NCI-H510A (cell line): Measurements from ENCODE around the gene KRT80.
A peak's percentile ranks its signal among the peaks of the same experiment; 100 is the strongest.

Experiments used
- DNase-seq: peaks from one replicate; lab custom pipeline; 2025; lab: John Stamatoyannopoulos, UW

Gene KRT80

DNA sequence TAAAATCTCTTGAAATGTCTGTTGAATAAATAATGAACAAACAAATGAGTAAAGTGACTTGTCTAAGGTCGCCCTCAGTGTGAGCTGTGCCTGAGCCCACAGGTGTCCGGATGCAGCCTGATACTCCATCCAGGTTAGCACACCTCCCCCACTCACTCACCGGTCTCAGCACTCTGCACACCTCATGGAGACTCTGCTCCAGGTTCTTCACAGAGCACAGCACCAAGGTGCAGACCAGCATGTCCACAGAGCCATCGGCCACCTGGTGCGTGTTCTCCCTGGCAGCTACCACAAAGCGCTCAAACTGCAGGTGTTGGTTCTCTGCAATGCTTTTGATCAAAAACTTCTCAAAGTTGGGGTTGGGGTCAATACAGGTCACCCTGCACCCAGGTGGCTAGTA lies 37.1 kb upstream of the KRT80 start:
- no peak for DNase-seq

DNA sequence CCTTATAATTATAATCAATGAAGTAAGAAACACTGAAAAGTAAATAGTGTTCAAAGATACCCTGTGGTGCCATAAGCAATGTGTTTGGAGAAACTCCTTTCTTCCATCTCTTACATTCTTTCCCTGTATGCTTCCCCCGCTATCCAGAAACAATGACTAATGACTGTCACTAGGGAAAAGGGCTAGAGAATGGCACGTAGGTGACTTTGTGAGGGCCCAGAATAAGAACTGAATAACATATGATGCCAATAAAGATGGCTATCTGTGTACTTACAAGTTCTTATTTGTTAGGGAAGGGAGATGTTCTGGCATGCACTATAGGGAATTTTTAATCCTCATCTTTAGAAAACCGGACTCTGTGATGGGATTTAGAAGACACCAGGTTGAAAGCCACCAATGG lies 36.6 kb upstream of the KRT80 start:
- DNase-seq = no peak

DNA sequence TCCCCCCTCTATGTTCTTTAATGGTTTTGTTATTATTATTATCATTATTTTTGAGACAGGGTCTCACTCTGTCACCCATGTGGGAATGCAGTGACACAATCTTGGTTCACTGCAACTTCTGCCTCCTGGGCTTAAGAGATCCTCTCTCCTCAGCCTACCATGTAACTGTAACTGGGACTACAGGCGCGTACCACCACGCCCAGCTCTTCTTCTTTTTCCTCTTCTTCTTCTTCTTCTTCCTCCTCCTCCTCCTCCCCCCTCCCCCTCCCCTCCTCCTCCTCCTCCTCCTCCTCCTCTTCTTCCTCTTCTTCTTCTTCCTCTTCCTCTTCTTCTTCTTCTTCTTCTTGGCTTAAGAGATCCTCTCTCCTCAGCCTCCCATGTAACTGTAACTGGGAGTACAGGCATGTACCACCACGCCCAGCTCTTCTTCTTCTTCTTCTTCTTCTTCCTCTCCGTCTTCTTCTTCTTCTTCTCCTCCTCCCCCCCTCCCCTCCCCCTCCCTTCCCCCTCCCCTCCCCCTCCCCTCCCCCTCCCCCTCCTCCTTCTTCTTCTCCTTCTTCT lies 35.9 kb upstream of the KRT80 start:
- no peak for DNase-seq

DNA sequence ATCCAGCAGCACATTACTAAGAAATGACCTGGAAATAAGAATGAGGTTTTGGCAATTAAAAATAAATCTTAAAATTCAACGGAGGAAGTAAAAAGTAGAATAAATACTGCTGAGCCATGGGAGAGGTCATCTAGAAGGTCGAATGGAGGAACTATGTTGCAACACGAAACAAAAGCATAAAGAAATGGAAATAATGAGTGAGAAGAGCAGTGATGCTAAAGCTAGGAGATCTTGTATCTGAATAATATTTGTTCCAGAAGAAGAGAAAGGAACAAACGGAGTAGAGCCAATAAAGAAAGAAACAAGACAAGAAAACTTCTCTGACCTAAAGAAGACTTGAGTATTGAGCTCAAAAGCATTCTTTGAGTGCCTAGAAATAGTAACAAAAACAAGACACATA lies 34.6 kb upstream of the KRT80 start:
- no peak for DNase-seq

DNA sequence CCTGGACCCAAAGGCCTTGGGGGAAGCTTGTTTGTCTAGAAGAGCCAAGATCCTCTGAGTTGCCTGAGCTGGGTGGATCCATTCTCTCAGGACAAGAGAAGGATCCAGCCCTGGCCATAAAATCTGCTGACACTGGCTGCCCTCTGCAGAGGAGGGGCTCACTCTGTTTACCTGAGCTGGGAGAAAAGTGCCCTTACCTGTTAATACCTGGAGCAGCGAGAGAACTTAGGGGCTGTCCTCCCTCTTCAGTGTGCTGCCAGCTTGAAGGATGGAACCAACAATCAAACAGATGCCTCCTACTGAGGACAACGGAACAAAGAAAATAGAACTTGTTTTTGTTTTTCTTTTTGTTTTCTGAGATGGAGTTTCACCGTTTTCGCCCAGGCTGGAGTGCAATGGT lies 33.9 kb upstream of the KRT80 start:
- DNase-seq = peak; percentile 59

DNA sequence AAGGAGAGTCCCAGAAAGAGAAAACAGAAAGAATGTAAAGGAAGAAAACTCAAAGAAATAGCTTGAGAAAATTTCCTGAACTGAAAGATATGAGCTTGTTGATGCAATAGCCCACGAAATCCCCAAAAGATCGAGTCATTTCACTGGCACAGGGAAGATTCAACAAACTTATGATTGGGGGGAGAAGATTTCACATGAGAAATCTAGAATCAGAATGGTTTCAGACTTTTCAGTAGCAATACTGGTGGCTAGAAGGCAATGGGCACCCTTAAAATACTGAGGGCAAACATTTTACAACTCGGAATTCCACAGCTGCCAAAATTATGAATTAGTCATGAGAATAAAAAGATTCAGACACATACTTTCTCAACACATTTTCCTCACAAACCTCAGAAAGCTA lies 32.3 kb upstream of the KRT80 start:
- DNase-seq = no peak

DNA sequence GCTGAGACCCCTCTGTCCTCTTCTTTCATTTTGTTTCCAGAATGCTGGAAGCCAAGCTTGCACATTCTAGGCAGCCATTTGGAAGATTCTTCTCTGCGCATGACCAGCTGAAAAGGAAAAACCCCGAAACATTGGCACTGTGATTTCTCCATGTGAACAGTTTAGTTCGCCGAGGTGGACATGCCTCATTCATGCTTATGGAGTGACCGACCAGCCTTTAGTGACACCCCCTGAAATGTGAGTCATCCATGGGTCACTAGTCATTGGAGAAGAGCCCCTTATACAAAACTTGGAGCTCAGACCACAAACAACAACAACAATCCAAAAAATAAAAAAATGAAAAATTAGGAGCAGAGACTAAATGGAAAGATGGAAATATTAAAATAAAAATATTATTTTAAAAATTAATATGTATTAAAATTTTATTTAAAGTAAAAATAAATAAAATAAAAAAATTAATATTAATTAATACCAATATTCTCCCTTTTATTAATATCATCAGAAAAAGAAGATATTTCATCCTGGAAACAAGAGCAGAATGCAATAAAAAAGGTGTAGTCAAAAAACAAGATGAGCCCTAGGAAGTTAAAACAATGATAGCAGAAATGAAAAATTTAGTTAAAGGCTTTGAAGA lies 31.7 kb upstream of the KRT80 start:
- DNase-seq = no peak

DNA sequence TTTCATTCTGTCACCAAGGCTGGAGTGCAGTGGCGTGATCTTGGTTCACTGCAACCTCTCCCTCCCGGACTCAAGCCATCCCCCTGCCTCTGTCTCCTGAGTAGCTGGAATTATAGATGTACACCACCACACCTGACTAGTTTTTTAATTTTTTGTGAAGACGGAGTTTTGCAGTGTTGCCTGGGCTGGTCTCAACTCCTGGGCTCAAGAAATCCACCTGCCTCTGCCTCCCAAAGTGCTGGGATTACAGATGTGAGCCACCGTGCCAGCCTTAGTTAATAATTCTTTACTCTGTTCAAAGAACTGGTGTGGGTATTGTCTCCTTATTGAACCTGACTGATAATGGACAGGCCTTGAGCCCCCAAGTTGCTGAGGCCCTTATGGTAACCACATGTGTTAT lies 30.9 kb upstream of the KRT80 start:
- no peak for DNase-seq

DNA sequence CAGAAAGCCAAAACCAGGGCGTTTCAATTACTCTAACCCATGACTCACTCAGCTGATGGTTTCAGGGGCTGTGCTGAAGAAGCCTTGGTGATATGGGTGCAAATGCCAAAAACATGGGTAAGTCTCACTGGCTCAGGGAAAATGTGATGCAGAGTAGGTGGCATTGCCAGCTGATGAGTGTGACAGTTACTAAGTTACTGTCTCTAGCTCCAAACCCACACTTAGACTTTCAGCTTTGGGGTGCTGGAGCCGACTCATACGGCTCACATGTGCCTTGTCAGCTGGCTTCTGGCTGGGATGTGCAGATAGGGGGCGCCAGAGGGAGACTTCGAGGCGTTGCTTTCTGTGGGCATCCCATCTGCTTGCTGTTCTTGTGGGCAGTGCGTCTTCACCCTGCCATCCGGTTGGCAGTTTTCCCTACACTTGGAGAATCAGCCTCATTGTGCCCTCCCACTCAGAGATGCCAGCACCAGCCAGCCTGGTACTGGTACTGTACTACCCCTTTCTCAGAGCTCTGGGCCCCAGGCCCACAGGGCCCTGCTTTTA lies 30.2 kb upstream of the KRT80 start:
- DNase-seq = no peak

DNA sequence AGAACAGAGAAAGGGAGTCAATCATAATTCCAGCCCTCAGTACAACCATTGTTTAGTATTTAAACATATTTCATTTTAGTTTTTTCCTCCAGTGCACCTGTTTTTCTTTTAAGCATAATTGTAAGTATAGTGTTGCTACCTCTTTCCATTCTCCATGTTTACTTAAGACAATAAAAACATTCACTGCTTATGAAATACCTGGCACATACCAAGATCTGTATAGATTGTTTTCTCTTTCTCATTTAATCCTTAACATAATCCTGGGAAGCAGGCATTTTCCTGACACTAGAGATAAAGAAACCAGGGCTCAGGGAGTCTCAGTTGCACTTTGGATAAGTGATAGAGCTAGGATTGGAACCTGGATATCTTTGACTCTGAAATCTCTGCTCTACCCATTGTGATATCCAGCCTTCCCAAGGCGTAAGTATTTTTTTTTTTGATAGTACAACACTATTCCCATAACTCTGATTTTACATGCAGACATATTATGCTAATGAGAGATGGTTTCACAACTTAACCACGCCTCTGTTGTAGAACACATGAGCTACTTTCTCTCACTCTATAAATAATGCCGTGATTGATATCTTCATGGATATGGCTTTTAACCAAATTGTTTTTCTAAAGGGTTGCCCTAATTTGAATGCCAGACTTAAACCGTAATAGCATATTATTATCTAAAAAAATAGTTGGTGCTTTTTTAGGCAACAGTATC lies 29.4 kb upstream of the KRT80 start:
- no peak for DNase-seq

DNA sequence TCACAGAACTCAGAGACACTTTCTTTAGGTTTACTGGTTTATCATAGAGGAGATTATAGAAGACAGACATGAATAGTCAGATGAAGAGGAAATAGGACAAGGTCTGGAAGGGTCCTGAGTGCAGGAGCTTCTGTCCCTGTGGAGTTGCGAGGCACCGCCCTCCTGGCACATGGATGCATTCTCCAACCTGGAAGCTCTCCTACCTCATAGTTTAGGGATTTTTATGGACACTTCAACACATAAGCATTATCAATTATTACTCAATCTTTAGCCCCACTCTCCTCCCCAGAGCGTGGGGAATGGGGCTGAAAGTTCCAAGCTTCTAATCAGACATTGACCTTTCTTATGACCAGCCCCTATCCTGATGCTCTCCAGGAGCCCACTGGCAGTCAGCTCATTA lies 28.7 kb upstream of the KRT80 start:
- DNase-seq = no peak

DNA sequence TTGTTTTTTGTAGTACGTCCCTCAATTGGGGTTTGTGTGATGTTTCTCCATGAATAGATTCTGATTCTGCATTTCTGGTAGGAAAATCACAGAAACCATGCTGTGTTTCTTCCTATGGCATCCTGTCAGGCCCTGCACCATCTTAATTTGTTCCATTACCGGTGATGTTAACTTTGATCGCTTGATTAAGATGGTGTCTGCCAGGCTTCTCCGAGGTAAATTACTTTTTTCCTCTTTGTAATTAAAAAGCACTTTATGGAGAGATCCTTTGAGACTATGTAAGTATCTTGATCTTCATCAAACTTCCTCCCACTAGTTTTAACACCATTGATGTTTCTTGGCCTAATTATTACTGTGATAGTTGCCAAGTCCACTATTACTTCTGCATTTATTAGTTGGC lies 26.2 kb upstream of the KRT80 start:
- no peak for DNase-seq

DNA sequence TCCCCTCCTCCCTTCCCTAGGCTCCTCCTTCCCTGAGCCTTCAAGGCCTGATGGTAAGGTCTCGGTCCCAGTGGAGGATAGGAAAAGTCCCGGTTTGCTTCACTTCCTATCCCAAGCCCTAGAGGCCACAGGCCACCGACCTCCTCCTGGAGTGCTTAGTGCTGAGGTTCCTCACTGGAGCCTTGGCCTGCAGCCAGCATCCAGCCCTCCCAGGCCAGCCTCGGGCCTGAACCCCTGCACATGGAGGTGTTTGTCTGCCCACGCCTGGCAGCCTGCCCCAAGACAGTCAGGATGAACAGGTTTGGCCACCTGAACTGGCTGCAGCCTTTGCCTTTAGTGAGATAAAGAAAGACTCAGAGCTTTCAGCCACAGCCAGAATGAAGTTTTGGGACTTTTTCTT lies 25.4 kb upstream of the KRT80 start:
- peak; percentile 84 for DNase-seq

DNA sequence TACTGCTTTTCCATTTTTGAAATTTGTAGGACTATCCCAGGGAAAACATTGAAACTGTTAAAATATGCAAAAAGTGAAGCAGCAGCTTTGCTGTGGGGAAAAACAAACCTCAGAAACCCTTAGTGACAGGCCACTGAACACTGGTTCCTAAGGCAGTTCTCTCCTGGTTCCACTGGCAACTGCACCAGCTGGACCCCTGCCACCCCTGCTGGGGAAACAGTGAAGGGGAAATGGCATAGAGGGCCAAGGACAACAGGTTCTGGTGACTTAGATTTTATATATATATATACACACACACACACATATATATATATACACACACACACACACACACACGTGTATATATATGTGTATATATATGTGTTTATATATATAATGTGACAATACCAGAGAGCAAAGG lies 25.0 kb upstream of the KRT80 start:
- DNase-seq = no peak

DNA sequence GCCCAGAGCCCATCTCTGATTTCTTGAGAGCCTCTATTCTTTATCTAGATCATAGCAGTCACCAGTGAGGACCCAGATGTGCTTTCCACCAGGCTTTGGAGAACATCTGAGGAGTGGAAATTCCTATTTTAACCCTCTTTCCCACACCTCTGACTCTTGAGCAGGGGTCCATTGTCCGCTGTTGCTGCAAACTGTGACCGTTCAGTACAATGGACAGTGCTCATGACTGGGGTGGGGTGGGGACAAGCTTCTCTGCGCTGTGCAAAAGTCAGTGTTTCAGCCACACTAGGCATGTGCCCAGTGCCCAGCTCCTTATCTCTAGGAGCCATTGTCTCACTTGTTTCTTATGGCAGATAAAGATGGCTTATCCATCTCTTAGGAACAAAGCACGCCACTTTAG lies 24.3 kb upstream of the KRT80 start:
- DNase-seq = no peak

DNA sequence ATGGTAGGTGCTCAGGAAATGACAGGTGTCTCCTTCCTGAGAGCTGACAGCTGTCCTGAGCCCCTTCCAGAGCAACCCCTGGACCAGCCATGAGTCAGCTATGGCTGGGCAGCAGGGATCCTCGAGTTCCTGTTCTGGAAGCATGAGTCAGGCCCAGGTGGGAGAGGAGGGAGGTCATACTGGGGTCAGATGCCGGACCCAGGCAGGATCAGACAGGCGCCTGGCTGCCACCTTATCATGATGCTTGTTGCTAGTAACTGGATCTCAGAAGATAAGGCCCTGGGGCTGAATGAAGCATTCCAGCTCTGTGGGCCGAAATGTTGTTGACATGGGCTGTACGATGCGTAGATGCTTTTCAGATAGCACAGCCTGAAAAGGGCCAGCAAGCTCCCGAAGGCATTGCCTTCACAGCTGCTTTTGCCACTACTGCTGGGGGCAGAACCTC lies 23.8 kb upstream of the KRT80 start:
- no peak for DNase-seq

DNA sequence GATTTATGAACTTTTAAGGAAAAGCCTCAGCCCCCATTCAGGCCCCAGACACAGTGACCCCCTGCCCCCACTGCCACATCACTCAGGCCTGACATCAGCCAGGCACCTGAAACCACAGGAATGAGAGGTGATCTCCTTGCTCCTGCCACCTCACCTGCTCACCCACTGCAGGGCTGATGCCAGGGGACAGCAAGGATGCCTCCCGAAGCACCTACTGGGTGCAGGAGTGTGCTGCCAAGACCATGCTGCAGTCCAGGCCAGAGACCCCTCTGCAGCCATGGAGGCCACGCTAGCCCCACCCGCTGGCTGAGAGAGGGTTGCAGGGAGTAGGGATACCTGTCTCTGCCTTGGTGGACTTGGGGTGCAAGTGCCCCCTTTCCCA lies 22.6 kb upstream of the KRT80 start:
- no peak for DNase-seq

DNA sequence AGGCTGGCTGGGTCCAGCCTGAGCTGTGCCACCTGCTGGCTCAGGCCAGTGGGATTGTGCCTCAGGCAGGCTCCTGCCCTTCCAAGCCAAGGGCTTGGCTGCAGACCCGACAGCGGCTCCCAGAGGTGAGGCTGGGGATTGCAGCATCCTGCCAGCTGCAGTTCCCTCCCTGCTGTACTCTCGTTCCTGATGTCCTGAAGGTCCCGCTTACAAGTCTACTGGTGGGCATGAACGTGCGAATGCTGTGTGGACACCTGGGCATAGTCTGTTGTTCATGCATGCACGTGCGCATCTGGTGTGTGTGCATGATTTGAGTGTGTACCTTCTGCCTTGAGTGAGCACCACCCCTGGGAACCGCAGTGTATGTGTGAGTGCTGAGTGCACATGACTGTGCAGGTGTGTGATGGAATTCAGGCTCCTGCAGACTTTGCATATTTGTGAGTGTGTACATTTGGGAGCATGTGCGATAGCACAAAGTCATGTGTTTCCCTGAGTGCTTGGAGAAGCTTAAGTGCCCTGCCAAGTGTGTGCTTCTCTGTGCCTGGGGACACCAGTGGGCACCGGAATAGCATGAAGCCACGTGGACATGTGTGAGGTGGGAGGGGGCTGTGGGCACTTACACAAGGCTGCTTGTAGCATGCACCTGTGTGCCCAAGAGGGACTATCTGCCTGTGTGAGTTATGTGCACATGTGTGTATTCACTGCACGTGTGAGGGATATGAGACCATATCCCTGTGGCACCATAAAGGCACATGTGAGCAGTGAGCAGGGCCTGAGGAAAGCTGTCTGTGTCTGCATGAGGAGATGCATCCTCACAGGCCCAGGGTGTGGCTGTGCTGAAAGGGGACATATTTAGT lies 22.0 kb upstream of the KRT80 start:
- DNase-seq = no peak

DNA sequence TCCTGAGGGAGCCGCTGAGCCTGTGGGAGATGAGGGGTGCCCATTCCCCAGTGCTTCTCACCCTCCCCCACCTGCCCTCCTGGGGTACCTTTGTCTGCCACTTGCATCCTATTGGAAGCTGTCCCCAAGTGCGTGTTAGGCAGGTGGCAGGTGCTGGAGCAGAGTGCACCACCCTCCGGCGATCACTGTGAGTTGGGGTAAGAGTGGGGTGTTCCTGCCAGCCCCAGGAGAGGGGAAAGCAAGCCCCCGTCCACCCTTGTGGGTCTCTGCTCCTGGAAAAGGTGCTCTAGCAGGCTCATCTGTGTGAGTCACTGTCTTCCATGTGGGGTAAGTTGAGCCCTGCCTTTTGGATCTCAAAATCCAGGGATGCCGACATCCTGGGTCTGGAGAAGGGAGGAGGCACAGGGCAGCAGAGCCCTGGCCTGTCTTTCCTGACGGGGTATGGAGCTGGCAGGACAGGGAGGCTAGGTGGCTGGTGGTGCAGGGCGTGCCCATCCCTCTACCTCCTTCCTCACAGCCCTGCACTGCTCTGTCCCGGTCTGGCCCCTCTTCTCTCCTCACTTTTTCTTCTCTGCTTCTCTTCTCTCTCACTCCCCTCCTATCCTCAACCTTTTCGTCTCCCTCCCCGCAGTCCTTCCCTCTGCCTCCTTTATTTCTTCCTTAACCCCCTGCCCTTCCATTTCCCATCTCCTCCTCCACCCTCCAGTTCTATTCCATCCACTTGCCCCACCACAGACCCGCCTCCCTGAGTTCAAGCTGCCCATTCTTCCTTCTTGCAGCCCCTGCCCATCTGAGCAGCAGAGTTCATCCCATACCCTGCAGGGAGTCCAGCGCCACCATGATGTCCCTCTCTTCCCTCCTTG lies 21.1 kb upstream of the KRT80 start:
- DNase-seq = no peak

DNA sequence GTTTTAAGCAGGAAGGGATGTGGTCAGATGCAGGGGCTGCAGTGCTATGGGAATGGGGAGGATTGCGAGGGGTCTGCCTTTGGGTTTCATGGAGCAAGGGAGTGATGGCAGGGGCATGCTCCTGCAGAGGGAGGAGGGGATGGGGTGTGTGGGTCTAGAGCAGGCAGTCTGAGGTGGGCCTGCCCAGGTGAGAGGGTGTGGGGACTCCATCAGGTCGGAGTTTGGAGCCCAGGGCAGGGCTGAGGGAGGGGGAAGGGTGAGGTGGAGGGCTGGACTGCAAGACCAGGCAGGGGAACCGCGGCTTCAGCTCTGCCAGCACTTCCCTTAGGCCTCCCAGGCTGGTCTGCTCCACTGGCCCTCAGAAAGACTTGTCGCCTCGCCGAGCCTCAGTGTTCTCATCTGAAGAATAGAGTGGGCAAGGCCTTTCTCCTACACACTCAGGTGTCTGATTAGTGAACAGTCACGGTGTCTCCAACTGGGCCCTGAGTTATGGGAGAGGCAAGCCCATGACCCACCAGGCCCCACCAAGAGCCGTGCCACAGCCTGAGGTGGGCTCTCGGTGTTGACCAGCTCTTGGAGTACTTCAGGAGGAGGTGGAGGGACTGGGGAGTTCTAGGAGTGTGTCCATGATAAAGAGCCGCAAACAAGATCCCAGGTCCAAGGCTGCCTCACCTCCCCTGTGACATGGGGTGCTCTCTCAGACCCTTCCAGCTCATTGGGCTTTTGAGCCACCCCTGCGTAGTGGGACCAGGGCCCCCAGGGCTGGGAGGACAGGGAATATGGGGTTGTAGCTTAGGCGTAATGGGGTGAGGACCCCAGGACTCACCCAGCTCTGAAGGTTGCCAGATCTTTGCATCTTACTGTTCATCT lies 20.1 kb upstream of the KRT80 start:
- DNase-seq = no peak
